DMS153 treated with DMSO at 0.1 percent for 48 hours (cell line): ENCODE measurements around the gene PTPRD.
A peak's percentile ranks its signal among the peaks of the same experiment; 100 is the strongest.
"Not testable (repeated sequence)": the region's sequence is repeated elsewhere in the genome, so short reads cannot be mapped to it uniquely, and the experiment has no call there.

Experiments used
- DNase-seq: peaks from one replicate; lab custom pipeline; 2025; ENCODE audit not compliant: unreplicated experiment; lab: John Stamatoyannopoulos, UW

PTPRD gene

GRCh38 chr9:10488937-10489336, 123.9 kb downstream of the PTPRD start:
- DNase-seq = no peak

GRCh38 chr9:10479172-10479571, 133.6 kb downstream of the PTPRD start:
- no peak for DNase-seq

- DNase-seq = not testable (repeated sequence)
Observed at GRCh38 chr9:10449201-10449617, 163.6 kb downstream of the PTPRD start.

- no peak for DNase-seq
Observed at GRCh38 chr9:10447036-10447435, 165.8 kb downstream of the PTPRD start.

GRCh38 chr9:10443868-10444204, 169.0 kb downstream of the PTPRD start:
- DNase-seq = no peak

- DNase-seq = no peak
Observed at GRCh38 chr9:10443181-10443867, 169.5 kb downstream of the PTPRD start.

GRCh38 chr9:10438955-10439354, 173.8 kb downstream of the PTPRD start:
- no peak for DNase-seq

GRCh38 chr9:10436756-10437155, 176.0 kb downstream of the PTPRD start:
- no peak for DNase-seq

GRCh38 chr9:10434412-10434811, 178.4 kb downstream of the PTPRD start:
- DNase-seq = no peak

- DNase-seq = no peak
Observed at GRCh38 chr9:10411272-10411671, 201.5 kb downstream of the PTPRD start.

- DNase-seq = no peak
Observed at GRCh38 chr9:10403283-10403682, 209.5 kb downstream of the PTPRD start.

GRCh38 chr9:10396615-10397014, 216.2 kb downstream of the PTPRD start:
- DNase-seq = no peak

GRCh38 chr9:10387282-10387681, 225.5 kb downstream of the PTPRD start:
- no peak for DNase-seq

- DNase-seq = no peak
Observed at GRCh38 chr9:10371824-10372223, 241.0 kb downstream of the PTPRD start.

- peak; percentile 54 for DNase-seq
Observed at GRCh38 chr9:10366171-10366779, 246.5 kb downstream of the PTPRD start.

- no peak for DNase-seq
Observed at GRCh38 chr9:10354591-10354990, 258.2 kb downstream of the PTPRD start.

- not testable (repeated sequence) for DNase-seq
Observed at GRCh38 chr9:10345621-10346020, 267.2 kb downstream of the PTPRD start.

- DNase-seq = no peak
Observed at GRCh38 chr9:10341057-10341456, 271.7 kb downstream of the PTPRD start.

- no peak for DNase-seq
Observed at GRCh38 chr9:10339152-10339551, 273.6 kb downstream of the PTPRD start.

GRCh38 chr9:10331157-10331556, 281.6 kb downstream of the PTPRD start:
- no peak for DNase-seq

GRCh38 chr9:10282084-10282483, 330.7 kb downstream of the PTPRD start:
- no peak for DNase-seq

GRCh38 chr9:10274988-10275387, 337.8 kb downstream of the PTPRD start:
- peak; percentile 4 for DNase-seq

- no peak for DNase-seq
Observed at GRCh38 chr9:10274175-10274574, 338.6 kb downstream of the PTPRD start.
